Activated CD4-positive, alpha-beta memory T cell treated with anti-CD3 and anti-CD28 coated beads, Interleukin-2, amount 10 ng/mL, durations not matched to agents 7 days and 5 days (primary cell): Measurements from ENCODE around the gene PHLDA2. TPM values are rescaled to one million over a fixed set of nuclear protein-coding genes. Genes with fewer than 3 reads are reported as not detected.
"Not testable (repeated sequence)": the region's sequence is repeated elsewhere in the genome, so short reads cannot be mapped to it uniquely, and the experiment has no call there.

ENCODE experiments used
- CTCF ChIA-PET: fragments of 350-600 bp; sonication (Branson Sonifier 250); formaldehyde crosslinking; loops from one replicate; lab custom pipeline; 2021; ENCODE audit warnings: antibody characterized with exemption, inconsistent platforms; lab: Charles Lee
- POLR2A ChIA-PET: fragments of 350-600 bp; sonication (Branson Sonifier 250); formaldehyde crosslinking; loops from one replicate; lab custom pipeline; 2021; ENCODE audit warnings: antibody characterized with exemption; lab: Charles Lee
- DNase-seq: peaks from one replicate; pipeline ENCODE4 v3.0.0-alpha.2; 2020
- H3K27ac Mint-ChIP-seq: one replicate; pipeline ENCODE4 v1.8.0; 2021; ENCODE audit warnings: mild to moderate bottlenecking, mixed read lengths
- H3K27me3 Mint-ChIP-seq: one replicate; pipeline ENCODE4 v1.8.0; 2021; ENCODE audit warnings: mixed read lengths
- H3K36me3 Mint-ChIP-seq: one replicate; pipeline ENCODE4 v1.8.0; 2021; ENCODE audit warnings: low read depth, mixed read lengths
- H3K4me1 Mint-ChIP-seq: one replicate; pipeline ENCODE4 v1.8.0; 2021; ENCODE audit warnings: mixed read lengths
- H3K4me3 Mint-ChIP-seq: one replicate; pipeline ENCODE4 v1.8.0; 2021; ENCODE audit warnings: mild to moderate bottlenecking, mixed read lengths
- H3K9me3 Mint-ChIP-seq: one replicate; pipeline ENCODE4 v1.8.0; 2021; ENCODE audit warnings: mixed read lengths
- total RNA-seq, 2 experiments: library from RNA; stranded (reverse); gene quantifications; one replicate each; pipeline ENCODE4 v1.2.3, GENCODE V29; 2021

The PHLDA2 gene
- total RNA-seq, 2 experiments from 2014 or later: 3.7 to 5.0 TPM

DNA sequence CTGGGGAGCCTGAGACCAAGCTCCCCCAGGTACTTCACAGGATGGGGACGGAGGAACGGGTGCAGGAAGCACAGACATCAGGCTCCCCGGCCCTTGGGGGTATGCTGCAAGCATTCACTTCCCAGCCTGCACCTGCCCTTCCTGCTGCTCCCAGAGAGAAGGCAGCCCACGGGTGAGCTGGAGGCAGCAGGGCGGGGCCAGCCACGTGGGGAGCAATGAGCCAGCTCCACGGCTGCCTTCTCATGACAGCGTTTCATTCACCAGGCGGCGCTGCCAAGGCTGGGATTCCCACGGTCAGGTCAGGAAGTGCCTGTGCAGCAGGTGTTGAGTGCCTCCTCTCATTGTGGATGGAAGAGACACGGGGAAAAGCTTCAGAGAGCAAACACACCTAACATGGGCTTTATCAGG lies 14.5 kb upstream of the PHLDA2 start:
- H3K4me1 Mint-ChIP-seq: peaks cover 55% of the 10 kb centered on the region
- H3K36me3 Mint-ChIP-seq: peaks cover 58% of the 10 kb centered on the region
- H3K4me3 Mint-ChIP-seq: no peak overlapping the region
- H3K27me3 Mint-ChIP-seq: no peaks in the 10 kb centered on the region
- DNase-seq: no peak
- POLR2A ChIA-PET: interaction anchor here (1.0 to 4.3 kb wide), 7 partner anchors 9 to 146 kb away, joined by 3 to 12 read pairs (median 4); a partner anchor contains a TSS
- peaks cover 9% of the 10 kb centered on the region for H3K9me3 Mint-ChIP-seq
- no peak overlapping the region for H3K27ac Mint-ChIP-seq
- CTCF ChIA-PET: interaction anchor here (0.7 kb wide), 1 partner anchor 46 kb away, joined by 3 read pairs; no protein-coding TSS in a partner anchor

DNA sequence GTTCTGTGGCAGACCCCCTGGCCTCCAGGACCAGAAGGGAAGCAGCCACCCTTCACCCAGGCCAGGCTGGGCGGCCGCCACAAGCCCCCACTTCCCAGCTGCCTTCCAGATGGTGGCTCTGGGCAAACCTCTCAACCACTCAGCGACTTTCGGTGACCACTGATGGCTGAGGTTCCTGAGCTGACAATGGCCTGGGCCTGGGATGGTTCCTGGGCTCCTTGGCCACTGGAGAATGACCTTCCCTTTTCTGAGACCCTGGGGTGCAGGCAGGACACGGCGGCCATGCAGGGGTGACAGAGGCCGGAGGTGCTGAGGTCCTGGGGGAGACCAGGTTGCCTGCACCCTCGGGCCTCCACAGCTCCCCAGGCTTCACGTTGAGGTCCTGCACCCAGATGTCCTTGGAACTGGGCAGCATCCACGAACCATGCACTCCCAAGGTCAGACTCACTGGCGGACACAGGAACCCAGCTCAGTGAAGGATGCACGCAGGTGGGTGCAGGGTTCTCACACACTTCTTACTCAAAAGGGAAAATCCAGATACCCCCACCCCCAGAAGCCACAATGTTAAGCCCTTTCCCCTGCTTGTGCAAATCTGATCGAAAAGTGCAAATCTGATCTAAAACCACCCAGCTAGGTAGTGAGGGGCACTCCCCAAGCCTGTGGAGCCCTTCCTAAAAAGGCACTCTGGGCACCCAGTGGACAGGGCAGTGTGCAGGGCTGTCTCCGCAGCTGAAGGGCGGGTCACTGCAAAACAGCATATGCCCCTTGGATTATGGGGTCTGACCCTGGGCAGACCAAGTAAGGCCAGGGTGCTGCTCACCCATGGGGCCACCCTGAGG lies 13.9 kb upstream of the PHLDA2 start:
- Mint-ChIP-seq H3K27me3 (no peaks in the 10 kb centered on the region), H3K4me3 (no peak overlapping the region), H3K27ac (no peak overlapping the region), H3K9me3 (peaks cover 16% of the 10 kb centered on the region), H3K4me1 (peaks cover 52% of the 10 kb centered on the region), H3K36me3 (peaks cover 58% of the 10 kb centered on the region)
- ChIA-PET CTCF (no interaction called here), POLR2A (interaction anchor here (0.9 to 4.3 kb wide), 9 partner anchors 9 to 147 kb away, joined by 3 to 17 read pairs (median 4); a partner anchor contains a TSS)
- DNase-seq: no peak

DNA sequence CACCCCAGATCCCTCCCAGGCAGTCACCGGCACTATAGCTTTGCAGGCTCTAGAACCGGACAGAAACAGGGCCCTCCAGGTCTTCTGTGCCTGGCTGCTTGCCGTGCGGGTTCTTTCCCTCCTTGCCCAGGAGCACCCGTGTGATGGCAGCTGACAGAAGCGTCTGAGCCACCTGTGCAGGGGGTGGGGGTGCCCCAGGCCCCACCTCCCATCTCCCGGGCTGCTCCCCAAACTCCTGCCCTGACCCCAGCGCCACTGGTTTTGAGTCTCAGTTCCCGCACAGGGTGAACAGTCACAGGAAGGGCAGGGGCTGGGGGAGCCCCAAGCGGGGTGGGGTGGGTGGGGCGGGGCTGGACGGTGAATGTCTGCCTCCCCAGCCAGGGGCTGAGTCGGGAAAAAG lies 13.2 kb upstream of the PHLDA2 start:
- peaks cover 22% of the 10 kb centered on the region for H3K9me3 Mint-ChIP-seq
- H3K27me3 Mint-ChIP-seq: no peaks in the 10 kb centered on the region
- ChIA-PET POLR2A (interaction anchor here (0.9 to 4.3 kb wide), 6 partner anchors 8 to 114 kb away, joined by 3 to 17 read pairs (median 4); a partner anchor contains a TSS), CTCF (interaction anchor here (1.1 kb wide), 1 partner anchor 50 kb away, joined by 5 read pairs; no protein-coding TSS in a partner anchor)
- H3K4me3 Mint-ChIP-seq: no peak overlapping the region
- DNase-seq: no peak
- peaks cover 47% of the 10 kb centered on the region for H3K4me1 Mint-ChIP-seq
- H3K27ac Mint-ChIP-seq: no peak overlapping the region
- peaks cover 58% of the 10 kb centered on the region for H3K36me3 Mint-ChIP-seq

DNA sequence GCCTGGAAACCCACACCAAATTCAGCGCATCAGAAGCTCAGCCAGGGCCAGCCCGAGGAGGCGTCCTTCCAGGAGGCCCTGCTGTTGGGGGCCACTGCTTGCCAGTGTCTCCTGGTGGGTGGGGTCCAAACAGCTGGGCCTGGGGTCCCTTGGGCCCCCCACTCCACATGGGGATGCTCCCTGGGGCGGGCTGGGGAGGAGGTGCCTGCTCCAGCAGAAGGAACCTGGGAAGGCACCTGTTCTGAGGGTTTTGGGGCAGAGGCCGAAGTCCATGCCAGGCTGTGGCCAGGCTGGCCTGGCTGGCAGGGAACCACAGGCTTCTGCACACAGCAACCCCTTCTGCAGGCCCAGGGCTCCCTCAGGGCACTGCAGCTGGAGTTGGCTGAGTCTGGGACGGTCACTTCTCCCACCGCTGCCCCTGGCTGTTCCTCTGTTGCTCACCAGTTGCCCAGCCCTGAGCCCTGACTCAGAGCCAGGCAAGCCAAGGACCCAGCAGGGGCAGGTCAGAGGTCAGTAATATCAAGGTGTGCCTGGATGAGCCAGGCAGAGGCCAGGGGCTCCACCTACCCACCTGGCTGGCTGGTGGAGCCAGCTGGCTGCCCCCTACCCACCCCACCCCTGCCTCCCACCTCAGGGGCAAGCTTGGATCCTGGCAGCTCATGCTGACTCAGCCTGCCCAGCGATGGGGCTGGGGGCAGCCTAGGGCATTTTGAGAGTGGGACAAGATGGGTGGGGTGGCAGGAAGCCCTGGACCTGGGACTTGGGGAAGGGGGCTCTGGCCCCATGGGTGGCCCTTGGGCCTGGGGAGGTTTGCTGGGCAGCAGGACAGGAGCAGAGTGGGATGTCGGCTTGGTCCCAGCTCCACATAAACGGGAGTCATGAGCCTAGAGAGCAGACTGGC lies 12.0 kb upstream of the PHLDA2 start:
- DNase-seq: no peak
- ChIA-PET POLR2A (interaction anchor here (0.8 to 4.3 kb wide), 13 partner anchors 7 to 116 kb away, joined by 3 to 17 read pairs (median 3); partner anchors contain the start of genes NAP1L4 and PHLDA2), CTCF (interaction anchor here (1.1 to 1.5 kb wide), 2 partner anchors 11 to 49 kb away, joined by 4 to 5 read pairs; no protein-coding TSS in a partner anchor)
- peaks cover 34% of the 10 kb centered on the region for H3K4me1 Mint-ChIP-seq
- peak overlapping the region; percentile 26 for H3K27ac Mint-ChIP-seq
- no peaks in the 10 kb centered on the region for H3K27me3 Mint-ChIP-seq
- peaks cover 49% of the 10 kb centered on the region for H3K36me3 Mint-ChIP-seq
- H3K4me3 Mint-ChIP-seq: no peak overlapping the region
- peaks cover 27% of the 10 kb centered on the region for H3K9me3 Mint-ChIP-seq

DNA sequence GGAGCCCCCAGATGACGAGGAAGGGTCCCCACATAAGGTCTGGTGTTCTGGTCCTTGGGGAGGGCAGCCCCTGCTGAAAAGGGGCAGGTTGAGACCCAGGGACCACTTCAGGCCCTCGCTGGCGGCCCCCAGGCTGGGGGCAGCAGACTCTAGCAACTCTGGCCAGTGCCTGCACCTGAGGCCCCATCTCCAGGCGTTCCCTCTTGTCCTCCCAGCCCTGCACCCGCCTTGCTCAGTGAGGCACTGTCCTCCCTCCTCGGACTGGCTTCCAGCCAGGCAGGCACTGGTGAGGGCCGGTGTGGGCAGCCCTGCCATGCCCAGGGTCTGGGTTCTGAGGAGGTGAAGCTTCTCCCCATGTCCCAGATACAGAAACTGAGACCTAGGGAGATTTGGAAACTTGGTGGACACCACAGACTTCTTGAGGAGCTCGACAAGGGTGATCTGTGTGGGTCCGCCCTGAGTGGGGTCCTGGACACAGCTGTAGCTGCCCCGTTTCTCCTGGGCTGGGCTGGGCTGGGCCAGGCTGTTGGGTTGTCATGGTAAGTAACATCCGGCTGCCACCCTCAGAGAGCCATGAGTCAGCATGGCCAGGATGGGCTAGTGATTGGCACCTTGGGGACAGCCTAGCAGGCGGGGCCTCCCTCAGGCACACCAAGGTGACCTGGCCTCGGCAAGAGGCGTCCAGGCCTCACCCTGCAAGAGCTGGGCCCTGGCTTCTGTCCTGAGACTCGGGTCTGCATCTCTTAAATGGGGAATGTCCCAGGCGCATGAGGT lies 11.1 kb upstream of the PHLDA2 start:
- Mint-ChIP-seq H3K4me1 (peaks cover 26% of the 10 kb centered on the region), H3K27me3 (no peaks in the 10 kb centered on the region), H3K9me3 (peaks cover 27% of the 10 kb centered on the region), H3K4me3 (no peak overlapping the region), H3K27ac (no peak overlapping the region), H3K36me3 (peaks cover 41% of the 10 kb centered on the region)
- DNase-seq: peak; percentile 66
- CTCF ChIA-PET: interaction anchor here (1.5 kb wide), 1 partner anchor 10 kb away, joined by 4 read pairs; no protein-coding TSS in a partner anchor
- POLR2A ChIA-PET: interaction anchor here (0.8 to 4.3 kb wide), 10 partner anchors 11 to 52 kb away, joined by 3 to 17 read pairs (median 3); partner anchors contain the start of genes NAP1L4 and PHLDA2

DNA sequence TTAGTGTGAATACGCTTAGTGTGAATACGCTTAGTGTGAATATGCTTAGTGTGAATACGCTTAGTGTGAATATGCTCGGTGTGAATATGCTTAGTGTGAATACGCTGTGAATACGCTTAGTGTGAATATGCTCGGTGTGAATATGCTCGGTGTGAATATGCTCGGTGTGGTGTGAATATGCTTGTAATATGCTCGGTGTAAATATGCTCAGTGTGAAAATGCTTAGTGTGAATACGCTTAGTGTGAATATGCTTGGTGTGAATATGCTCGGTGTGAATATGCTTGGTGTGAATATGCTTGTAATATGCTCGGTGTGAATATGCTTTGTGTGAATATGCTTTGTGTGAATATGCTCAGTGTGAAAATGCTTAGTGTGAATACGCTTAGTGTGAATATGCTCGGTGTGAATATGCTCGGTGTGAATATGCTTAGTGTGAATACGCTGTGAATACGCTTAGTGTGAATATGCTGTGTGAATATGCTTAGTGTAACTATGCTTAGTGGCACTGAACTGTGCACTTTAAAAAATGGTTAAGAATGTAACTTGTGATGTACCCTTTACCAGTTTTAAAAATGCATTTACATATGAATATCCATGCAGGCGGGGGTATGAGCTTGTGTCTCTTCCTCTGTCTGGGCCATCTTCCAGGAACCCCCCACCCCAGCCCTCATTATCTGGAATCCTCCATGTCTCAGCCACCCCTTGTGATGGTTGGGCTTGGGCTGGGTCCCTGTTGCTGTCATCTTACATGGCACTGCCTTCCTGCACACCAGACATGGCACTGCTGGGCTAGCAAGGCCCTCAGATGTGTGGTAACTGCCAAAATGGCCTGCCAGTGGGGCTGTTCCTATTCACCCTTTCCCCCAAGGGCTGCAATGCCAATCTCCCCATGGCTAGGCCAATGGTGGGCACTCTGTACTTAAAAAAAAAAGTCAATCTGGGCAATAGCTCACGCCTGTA lies 9.5 kb upstream of the PHLDA2 start:
- ChIA-PET POLR2A (interaction anchor here (0.7 to 1.2 kb wide), 2 partner anchors 9 to 111 kb away, joined by 3 to 4 read pairs; partner anchors contain the start of gene PHLDA2), CTCF (interaction anchor here (1.3 to 1.5 kb wide), 2 partner anchors 9 to 46 kb away, joined by 4 to 5 read pairs; no protein-coding TSS in a partner anchor)
- not testable (repeated sequence) for H3K4me3 Mint-ChIP-seq, DNase-seq, H3K27me3 Mint-ChIP-seq
- Mint-ChIP-seq H3K4me1 (peaks cover 19% of the 10 kb centered on the region), H3K27ac (peak overlapping the region; percentile 44), H3K36me3 (peaks cover 27% of the 10 kb centered on the region), H3K9me3 (peaks cover 27% of the 10 kb centered on the region)

DNA sequence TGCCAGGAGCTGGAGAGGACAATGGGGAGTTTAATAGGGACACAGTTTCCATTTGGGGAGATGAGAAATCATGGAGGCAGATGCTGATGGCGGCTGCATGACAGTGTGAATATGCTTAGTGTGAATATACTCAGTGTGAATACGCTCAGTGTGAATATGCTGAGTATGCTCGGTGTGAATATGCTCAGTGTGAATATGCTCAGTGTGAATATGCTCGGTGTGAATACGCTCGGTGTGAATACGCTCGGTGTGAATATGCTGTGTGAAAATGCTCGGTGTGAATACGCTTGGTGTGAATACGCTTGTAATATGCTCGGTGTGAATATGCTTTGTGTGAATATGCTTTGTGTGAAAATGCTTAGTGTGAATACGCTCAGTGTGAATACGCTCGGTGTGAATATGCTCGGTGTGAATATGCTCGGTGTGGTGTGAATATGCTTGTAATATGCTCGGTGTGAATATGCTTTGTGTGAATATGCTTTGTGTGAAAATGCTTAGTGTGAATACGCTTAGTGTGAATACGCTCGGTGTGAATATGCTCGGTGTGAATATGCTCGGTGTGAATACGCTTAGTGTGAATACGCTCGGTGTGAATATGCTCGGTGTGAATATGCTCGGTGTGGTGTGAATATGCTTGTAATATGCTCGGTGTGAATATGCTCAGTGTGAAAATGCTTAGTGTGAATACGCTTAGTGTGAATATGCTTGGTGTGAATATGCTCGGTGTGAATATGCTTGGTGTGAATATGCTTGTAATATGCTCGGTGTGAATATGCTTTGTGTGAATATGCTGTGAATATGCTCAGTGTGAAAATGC lies 8.6 kb upstream of the PHLDA2 start:
- peaks cover 22% of the 10 kb centered on the region for H3K4me1 Mint-ChIP-seq
- CTCF ChIA-PET, H3K27ac Mint-ChIP-seq, H3K4me3 Mint-ChIP-seq, POLR2A ChIA-PET, H3K27me3 Mint-ChIP-seq, DNase-seq: not testable (repeated sequence)
- H3K36me3 Mint-ChIP-seq: peaks cover 26% of the 10 kb centered on the region
- H3K9me3 Mint-ChIP-seq: peaks cover 27% of the 10 kb centered on the region

DNA sequence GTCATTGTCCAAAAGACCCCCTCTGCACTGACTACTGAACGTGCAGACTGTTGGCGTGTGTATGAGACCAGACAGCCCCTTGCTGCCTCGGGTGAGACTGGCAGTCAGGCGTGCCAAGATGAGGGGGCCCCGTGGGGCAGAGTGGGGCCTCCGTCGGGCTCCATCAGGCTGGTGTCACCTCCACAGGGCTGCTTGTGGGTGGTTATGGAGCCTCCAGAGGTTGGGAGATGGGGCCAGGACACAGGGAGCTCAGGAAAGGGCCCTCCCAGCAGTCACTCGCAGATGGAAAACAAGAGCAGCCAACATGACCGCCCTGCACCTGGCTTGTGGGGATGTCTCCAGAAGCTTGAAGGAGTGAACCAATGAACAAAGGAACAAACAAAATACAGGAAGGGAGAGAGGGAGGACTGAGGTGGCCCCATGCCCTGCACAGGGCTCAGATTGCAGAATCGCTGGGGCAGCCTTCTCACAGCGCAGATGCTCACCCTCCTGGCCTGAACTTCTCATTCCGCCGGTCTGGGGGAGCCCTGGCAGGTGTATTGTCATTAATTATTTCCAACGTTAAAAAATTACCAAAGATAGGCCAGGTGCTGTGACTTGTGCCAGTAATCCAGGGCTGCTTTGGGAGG lies 5.5 kb upstream of the PHLDA2 start:
- ChIA-PET CTCF (no interaction called here), POLR2A (interaction anchor here (0.8 to 1.7 kb wide), 5 partner anchors 8 to 160 kb away, joined by 3 to 8 read pairs (median 4); no protein-coding TSS in a partner anchor)
- no peak overlapping the region for H3K4me3 Mint-ChIP-seq
- H3K4me1 Mint-ChIP-seq: peaks cover 29% of the 10 kb centered on the region
- H3K27me3 Mint-ChIP-seq: peaks cover 5% of the 10 kb centered on the region
- no peak for DNase-seq
- H3K9me3 Mint-ChIP-seq: peaks cover 25% of the 10 kb centered on the region
- H3K36me3 Mint-ChIP-seq: peaks cover 24% of the 10 kb centered on the region
- no peak overlapping the region for H3K27ac Mint-ChIP-seq

DNA sequence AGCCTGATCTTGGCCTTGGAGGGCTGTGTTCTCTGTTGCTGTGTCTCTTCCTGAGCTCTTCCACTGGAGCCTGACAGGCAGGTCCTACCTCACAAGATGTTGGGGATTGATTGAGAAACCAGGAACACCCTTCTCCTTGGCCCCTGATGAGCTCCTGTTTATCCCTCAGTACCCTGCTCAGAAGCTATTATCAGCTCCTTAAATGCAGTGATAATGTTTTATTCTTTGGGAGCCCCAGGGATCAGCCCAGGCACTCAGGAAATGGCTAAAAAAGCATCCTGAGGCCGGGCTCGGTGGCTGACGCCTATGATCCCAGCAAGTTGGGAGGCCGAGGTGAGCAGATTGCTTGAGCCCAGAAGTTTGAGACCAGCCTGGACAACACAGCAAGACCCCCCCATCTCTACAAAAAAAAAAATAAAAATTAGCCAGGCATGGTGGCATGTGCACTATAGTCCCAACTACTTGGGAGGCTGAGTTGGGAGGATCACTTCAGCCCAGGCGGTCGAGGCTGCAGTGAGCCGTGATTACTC lies 4.9 kb upstream of the PHLDA2 start:
- ChIA-PET POLR2A (interaction anchor here (0.8 to 1.7 kb wide), 8 partner anchors 8 to 159 kb away, joined by 3 to 8 read pairs (median 4); no protein-coding TSS in a partner anchor), CTCF (interaction anchor here (1.1 to 1.5 kb wide), 3 partner anchors 11 to 401 kb away, joined by 3 to 7 read pairs (median 4); no protein-coding TSS in a partner anchor)
- peaks cover 21% of the 10 kb centered on the region for H3K9me3 Mint-ChIP-seq

More for the DNA sequence above, 4.9 kb upstream of the PHLDA2 start:
- Mint-ChIP-seq H3K27me3 (peaks cover 6% of the 10 kb centered on the region), H3K4me1 (peaks cover 30% of the 10 kb centered on the region), H3K4me3 (no peak overlapping the region), H3K27ac (peak overlapping the region; percentile 62), H3K36me3 (peaks cover 18% of the 10 kb centered on the region)
- no peak for DNase-seq
